ENCODE data around the gene OR2L2.
"Not testable (repeated sequence)": the region's sequence is repeated elsewhere in the genome, so short reads cannot be mapped to it uniquely, and the experiment has no call there.

Gene OR2L2, protein sequence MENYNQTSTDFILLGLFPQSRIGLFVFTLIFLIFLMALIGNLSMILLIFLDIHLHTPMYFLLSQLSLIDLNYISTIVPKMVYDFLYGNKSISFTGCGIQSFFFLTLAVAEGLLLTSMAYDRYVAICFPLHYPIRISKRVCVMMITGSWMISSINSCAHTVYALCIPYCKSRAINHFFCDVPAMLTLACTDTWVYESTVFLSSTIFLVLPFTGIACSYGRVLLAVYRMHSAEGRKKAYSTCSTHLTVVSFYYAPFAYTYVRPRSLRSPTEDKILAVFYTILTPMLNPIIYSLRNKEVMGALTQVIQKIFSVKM

DNA sequence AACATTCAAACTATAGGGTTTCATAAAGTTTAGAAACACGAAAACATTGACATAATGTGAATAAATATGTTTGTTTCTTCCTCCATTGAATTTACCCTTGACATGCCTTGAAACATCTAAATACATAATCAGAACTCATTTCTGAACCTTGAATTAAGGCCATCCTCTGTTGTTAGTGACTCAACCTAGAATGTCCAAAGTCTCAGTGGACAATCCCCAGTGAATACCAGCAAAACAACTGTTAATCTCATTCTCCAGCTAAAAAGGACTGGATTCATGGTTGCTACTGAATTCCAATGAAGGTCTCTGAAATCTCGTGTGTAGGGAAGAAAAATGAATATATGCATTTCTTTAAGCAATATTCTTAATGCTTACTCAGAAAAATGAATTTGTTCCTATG, at the start of gene OR2L2:
OR2L2 (plus strand) TSS at position 301 of the 400 bp plus-strand sequence. CDS start 8,198 bp downstream, outside the sequence.
- DNase-seq: no peak

DNA sequence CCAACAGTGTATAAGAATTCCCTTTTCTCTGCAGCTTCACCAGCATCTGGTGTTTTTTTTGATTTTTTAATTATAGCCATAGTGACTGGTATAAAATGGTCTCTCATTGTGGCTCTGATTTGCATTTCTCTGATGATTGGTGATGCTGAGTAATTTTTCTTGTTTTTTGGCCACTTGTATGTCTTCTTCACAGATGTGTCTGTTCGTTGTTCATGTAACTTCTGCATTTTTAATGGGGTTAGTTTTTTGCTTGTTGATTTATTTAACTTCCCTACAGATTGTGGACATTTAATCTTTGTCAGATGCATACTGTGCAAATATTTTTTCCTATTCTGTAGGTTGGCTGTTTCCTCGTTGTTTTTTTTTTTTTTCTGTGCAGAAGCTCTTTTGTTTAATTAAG, 36.9 kb upstream of the OR2L2 start:
- DNase-seq: no peak

- no peak for DNase-seq
Measured at GRCh38 chr1:247998811-247999210, 31.1 kb upstream of the OR2L2 start.

GRCh38 chr1:248000169-248000568, 29.7 kb upstream of the OR2L2 start:
- no peak for DNase-seq

- DNase-seq: no peak
Measured at GRCh38 chr1:248007778-248008177, 22.1 kb upstream of the OR2L2 start.

GRCh38 chr1:248009681-248010080, 20.2 kb upstream of the OR2L2 start:
- no peak for DNase-seq

GRCh38 chr1:248013229-248013710, 16.6 kb upstream of the OR2L2 start, which contains the start of gene OR2L5:
TSS of gene OR2L5 (plus strand) at chr1:248013660. CDS start at chr1:248021948, 8,288 bp downstream.
- DNase-seq: no peak

GRCh38 chr1:248015803-248016202, 14.1 kb upstream of the OR2L2 start:
- no peak for DNase-seq

DNA sequence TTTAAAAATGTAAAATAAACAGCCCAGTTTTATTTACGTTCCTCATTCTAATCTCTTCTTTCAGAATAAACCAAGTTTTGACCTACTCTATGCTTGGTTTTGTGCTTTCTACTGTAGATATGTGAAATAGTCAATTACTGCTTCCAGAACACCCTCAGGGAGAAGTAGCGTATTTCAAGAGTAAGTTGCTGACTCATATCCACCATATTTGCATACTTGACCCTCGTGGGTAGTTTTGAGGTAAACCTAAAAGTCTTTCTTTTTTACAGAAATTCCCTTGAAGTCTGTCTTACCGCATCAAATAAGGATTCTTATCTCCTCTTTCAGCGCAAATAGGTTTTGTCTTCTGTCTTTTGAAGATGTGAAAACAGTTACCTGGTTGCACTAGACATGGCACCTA, 15.3 kb downstream of the OR2L2 start:
- no peak for DNase-seq

DNA sequence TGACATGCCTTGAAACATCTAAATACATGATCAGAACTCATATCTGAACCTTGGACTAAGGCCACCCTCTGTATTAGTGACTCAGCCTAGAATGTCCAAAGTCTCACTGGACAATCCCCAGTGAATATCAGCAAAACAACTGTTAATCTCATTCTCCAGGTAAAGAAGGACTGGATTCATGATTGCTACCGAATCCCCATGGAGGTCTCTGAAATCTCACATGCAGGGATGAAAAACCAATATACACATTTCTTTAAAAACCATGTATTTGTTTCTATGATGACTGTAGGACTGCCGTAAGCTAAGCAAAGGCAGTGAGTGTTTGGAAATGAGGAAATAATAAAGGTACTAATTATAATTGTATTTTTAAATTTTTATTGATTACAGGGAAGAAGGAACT, 16.7 kb downstream of the OR2L2 start, which contains the start of gene OR2L3:
OR2L3 (plus strand) TSS at position 301 of the 400 bp plus-strand sequence. CDS start 13,846 bp downstream, outside the sequence.
- DNase-seq: no peak

DNA sequence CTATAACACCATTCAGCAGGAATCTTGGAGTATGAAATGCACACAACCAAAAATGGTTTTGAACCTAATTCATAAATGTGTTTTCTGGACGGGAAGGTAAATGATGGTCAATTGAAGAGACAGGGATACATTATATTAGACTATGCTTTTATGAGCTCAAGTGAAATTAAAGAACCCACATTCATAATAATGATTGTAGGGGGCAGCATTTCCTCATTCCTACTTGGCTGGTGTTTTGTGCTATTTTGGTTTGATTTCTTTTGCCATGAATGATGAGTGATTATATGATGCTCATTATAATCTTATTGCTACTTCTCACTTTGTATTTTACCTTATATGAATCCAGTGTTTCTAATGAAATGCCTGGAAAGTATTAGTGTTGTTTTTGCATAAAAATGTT, 17.1 kb downstream of the OR2L2 start:
- no peak for DNase-seq

- no peak for DNase-seq
Measured at GRCh38 chr1:248054671-248055070, 24.8 kb downstream of the OR2L2 start.

DNA sequence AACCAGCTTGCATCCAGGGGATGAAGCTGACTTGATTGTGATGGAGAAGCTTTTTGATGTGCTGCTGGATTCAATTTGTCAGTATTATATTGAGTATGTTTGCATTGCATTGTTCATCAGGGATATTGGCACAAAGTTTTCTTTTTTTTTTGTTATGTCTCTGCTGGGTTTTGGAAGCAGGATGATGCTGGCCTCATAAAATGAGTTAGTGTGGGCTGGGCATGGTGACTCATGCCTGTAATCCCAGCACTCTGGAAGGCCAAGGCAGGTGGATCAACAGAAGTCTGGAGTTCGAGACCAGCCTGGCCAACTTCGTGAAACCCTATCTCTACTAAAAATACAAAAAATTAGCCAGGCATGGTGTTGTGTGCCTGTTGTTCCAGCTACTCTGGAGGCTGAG, 25.4 kb downstream of the OR2L2 start:
- DNase-seq: no peak

GRCh38 chr1:248065071-248065470, 35.2 kb downstream of the OR2L2 start:
- DNase-seq: no peak

- DNase-seq: no peak
Measured at GRCh38 chr1:248065604-248066003, 35.7 kb downstream of the OR2L2 start.

GRCh38 chr1:248083864-248084263, 54.0 kb downstream of the OR2L2 start:
- DNase-seq: not testable (repeated sequence)

Data from NCI-H2081 (cell line).